Inferior parietal cortex (tissue), 1 donor: ENCODE measurements around the gene DHRSX.
"Not testable (repeated sequence)": the region's sequence is repeated elsewhere in the genome, so short reads cannot be mapped to it uniquely, and the experiment has no call there.

Experiments
- DNase-seq: peaks from one replicate; pipeline ENCODE4 v3.0.0-alpha.2; 2016; ENCODE audit errors: extremely low spot score

Gene DHRSX

DNA sequence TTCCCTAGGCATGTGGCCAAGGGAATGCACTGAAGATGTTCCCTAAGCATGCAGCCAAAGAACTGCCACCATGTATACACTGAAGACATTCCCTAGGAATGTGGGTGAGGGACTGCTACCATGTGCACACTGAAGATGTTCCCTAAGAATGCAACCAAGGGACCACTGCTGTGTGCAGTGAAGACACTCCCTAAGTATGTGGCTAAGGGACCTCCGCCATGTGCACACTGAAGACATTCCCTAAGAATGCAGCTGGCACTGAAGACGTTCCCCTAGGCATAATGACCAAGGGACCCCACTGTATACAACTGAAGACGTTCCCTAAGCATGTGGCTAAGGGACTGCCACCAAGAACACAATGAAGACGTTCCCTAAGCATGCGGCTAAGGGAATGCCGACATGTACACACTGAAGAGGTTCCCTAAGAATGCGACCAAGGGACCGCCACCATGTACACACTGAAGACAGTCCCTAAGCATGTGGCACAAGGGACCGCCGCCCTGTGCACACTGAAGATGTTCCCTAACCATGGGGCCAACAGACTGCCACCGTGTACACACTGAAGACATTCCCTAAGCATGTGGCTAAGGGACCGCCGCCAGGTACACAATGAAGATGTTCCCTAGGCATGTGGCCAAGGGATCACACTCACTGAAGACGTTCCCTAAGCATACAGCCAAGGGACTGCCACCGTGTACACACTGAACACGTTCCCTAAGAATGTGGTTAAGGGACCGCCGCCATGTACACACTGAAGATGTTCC lies 25.6 kb downstream of the DHRSX start:
- no peak for DNase-seq

DNA sequence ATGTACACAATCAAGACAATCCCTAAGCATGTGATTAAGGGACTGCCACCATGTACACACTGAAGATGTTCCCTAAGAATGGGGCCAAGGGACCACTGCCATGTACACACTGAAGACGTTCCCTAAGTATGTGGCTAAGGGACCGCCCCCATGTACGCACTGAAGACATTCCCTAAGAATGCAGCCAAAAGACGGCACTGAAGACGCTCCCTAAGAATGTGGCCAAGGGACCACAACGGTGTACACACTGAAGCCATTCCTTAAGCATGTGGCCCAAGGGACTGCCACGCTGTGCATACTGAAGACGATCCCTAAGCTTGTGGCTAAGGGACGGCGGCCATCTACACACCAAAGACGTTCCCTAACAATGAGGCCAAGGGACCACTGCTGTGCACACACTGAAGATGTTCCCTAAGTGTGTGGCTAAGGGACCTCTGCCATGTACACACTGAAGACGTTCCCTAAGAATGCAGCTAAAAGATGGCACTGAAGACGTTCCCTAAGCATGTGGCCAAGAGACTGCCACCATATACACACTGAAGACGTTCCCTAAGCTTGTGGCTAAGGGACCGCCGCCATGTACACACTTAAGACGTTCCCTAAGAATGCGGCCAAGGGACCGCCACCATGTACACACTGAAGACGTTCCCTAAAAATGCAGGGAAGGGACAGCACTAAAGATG lies 26.4 kb downstream of the DHRSX start:
- DNase-seq: no peak

GRCh38 chrX:2473064-2473463 lies 27.7 kb downstream of the DHRSX start:
- DNase-seq: not testable (repeated sequence)

GRCh38 chrX:2471641-2472040 lies 29.1 kb downstream of the DHRSX start:
- no peak for DNase-seq

DNA sequence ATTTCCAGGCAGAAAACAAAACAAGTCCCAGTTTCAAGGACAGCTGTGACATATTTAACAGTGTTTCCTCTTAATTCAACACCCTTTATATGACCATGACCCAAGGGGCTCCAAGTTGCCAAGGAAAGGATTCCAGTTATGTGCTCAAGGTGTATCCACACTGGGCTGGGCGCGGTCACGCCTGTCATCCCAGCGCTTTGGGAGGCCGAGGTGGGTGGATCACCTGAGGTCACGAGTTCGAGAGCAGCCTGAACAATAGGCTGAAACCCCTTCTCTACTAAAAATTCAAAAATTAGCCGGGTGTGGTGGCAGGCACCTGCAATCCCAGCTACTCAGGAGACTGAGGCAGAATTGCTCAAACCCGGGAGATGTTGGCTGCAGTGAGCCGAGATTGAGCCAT lies 29.6 kb downstream of the DHRSX start:
- DNase-seq: not testable (repeated sequence)

GRCh38 chrX:2469852-2470251 lies 30.9 kb downstream of the DHRSX start:
- not testable (repeated sequence) for DNase-seq

- no peak for DNase-seq
Measured at GRCh38 chrX:2469196-2469685, 31.5 kb downstream of the DHRSX start.

- no peak for DNase-seq
Measured at GRCh38 chrX:2468261-2469195, 32.2 kb downstream of the DHRSX start.

DNA sequence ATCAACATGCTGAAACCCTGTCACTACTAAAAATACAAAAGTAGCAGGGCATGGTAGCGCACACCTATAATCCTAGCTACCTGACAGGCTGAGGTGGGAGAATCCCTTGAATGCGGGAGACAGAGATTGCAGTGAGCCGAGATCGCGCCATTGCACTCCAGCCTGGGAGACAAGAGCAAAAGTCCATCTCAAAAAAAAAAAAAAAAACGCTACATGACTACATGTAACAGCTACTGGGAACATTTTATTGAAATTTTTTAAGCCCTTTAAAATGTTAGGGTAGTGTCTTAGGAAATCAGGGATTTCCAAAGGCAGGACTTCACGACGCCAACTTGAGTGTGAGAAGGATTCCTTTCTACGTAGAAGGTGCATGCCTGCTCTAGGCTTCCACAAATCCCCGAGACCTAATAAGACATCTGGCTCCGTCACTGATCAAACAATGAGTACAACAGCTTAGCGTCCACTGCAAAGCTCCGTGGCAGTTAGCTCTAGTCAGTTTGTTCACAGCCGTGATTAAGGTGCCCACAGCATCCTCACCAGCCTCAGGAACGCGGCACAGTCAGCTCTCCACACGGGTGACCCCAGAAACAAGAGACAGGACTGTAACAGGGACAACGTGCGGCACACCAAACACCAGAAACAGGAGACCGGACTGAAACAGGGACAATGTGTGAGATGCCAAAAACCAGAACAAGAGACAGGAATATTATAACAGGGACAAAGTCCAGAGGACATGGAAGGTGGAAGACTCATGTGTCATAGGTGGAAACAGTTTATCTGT lies 33.7 kb downstream of the DHRSX start:
- no peak for DNase-seq

DNA sequence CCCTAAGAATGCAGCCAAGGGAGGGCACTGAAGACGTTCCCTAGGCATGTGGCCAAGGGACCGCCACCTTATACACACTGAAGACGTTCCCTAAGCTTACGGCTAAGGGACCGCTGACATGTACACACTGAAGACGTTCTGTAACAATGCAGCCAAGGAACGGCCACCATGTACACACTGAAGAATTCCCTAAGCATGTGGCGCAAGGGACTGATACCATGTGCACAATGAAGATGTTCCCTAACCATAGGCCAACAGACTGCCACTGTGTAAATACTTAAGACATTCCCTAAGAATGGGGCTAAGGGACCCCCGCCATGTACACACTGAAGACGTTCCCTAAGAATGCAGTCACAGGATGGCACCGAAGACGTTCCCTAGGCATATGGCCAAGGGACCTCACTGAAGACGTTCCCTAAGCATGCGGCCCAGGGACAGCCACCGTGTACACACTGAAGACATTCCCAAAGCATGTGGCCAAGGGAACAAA lies 36.1 kb downstream of the DHRSX start:
- DNase-seq: no peak

DNA sequence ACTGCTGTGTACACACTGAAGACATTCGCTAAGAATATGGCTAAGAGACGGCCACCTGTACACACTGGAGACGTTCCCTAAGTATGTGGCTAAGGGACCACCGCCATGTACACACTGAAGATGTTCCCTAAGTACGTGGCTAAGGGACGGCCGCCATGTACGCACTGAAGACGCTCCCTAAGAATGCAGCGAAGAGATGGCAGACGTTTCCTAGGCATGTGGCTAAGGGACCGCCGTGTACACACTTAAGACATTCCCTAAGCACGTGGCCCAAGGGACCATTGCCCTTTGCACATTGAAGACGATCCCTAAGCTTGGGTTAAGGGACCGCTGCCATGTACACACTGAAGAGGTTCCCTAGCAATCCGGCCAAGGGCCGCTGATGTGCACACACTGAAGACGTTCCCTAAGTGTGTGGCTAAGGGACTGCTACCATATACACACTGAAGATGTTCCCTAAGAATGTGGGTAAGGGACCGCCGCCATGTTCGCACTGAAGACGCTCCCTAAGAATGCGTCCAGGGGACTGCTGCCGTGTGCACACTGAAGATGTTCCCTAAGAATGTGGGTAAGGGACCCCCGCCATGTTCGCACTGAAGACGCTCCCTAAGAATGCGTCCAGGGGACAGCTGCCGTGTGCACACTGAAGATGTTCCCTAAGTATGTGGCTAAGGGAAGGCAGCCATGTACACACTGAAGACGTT lies 36.7 kb downstream of the DHRSX start:
- DNase-seq: no peak

DNA sequence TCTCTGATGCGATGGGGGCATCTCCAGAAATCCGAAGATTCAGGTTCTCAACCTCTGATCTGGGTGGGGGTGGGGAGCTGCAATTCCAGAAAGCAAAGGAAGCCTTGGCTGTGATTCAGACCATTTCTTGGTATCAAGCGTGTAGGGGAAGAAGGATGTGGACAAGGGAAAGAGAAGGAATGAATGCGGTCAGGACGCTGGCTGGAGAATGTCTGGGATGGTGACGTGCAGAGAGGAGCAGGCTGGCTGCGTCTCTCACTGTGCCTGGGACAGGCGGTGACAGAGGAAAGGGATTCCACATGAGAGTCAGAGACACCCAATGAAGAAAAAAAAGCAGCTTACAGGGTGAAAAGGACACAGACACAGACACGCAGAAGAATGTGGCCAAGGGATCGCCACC lies 37.3 kb downstream of the DHRSX start:
- DNase-seq: not testable (repeated sequence)

DNA sequence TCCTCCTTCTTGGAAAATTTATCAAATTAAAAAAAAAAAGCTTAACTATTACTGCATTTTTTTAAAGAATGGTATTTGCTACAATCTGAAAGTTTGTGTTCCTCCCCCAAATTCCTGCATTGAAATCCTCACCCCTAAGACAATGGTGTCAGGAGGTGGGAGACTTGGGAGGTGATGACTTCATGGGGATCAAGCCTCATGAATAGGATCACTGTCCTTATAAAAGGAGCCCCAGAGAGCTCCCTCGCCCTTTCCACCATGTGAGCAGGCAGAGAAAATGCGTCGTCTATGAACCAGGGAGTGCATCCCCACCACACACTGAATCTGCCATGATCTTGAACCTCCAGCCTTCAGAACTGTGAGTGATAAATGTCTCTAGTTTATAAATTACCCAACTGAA lies 38.0 kb downstream of the DHRSX start:
- DNase-seq: no peak

- no peak for DNase-seq
Measured at GRCh38 chrX:2462074-2462473, 38.7 kb downstream of the DHRSX start.

DNA sequence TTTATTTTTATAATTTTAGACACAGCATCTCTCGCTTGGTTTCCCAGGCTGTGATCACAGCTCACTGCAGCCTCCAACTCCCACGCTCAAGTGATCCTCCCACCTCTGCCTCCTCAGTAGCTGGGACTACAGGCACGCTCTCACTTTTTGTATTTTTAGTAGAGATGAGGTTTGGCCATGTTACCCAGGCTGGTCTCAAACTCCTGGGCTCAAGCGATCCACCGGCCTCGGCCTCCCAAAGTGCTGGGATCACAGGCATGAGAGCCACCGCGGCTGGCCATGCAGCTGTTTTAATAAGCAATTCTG lies 39.1 kb downstream of the DHRSX start:
- DNase-seq: no peak

DNA sequence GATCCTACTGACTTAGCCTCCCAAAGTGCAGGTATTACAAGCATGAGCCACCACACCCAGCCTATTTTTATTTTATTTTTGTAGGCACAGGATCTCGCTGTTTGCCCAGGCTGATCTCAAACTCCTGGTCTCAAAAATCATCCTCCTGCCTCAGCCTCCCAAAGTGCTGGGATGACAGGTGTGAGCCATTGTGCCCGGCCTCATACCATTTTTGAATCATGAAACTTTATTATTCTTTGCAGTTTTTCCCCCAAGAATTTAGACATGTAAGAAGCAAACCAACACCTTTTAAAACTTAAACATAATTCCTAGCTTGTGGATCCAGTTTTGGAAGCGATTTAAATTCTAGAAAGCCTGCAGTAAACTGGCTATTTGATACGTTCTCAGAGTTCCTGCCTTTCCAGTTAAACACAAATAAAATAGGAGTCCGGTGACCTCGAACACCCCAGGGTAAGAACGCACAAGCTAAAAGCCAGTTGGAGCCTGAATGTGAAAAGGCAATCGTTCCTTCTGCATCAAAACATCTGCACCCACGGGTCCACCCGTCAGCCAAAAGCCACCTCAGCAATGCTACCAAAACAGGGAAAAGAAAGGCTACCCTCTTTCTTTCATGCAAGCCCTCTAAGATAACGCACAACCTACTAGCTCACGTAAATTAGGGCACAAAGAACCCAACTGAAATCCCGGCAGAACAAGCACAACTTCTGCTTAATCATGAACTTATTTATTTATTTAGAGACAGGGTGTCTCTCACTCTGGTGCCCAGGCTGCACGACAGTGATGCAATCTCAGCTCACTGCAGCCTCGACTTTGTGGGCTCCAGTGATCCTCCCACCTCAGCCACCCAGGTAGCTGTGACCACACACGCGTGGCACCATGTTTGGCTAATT lies 39.7 kb downstream of the DHRSX start:
- DNase-seq: not testable (repeated sequence)

GRCh38 chrX:2460048-2460447 lies 40.7 kb downstream of the DHRSX start:
- DNase-seq: not testable (repeated sequence)

DNA sequence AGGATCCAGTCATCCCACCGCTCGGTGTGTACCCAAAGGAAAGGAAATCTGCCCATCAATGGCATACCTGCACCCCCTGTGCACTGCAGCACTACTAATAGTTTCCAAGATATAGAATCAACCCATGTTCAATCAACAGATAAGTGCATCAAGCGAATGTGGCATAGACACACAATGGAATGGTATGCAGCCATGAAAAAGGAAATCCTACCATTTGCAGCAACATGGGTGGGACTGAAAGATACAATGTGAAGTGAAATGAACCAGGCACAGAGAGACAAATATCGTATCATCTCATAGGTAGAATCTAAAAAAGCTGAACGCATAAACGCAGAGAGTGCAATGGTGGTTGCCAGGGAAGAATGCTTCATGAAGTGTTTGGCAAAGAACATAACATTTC lies 42.5 kb downstream of the DHRSX start:
- DNase-seq: no peak

DNA sequence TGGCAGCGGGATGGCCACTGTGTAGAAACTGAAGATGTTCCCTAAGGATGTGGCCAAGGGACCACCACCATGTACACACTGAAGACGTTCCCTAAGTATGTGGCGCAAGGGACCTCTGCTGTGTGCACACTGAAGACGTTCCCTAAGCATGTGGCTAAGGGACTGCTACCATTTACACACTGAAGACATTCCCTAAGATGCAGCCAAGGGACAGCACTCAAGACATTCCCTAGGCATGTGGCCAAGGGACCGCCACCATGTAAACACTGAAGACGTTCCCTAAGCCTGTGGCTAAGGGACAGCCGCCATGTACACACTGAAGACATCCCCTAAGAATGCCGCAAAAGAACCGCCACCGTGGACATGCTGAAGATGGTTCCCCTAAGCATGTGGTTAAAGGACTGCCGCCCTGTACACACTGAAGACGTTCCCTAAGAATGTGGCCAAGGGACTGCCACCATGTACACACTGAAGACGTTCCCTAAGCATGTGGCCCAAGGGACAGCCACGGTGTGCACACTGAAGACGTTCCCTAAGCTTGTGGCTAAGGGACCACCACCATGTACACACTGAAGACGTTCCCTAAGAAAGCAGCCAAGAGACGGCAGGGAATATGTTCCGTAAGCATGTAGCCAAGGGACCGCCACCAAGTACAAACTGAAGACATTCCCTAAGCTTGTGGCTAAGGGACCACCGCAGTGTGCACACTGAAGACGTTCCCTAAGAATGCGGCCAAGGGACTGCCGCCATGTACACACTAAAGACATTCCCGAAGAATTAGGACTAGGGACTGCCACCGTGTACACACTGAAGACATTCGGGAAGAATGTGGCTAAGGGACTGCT lies 43.3 kb downstream of the DHRSX start:
- DNase-seq: peak; percentile 32
